ENCODE measurements around the gene NKX2-4.
"Not testable (repeated sequence)": the region's sequence is repeated elsewhere in the genome, so short reads cannot be mapped to it uniquely, and the experiment has no call there.

Gene NKX2-4

GRCh38 chr20:21393816-21394519 lies 3.4 kb downstream of the NKX2-4 start:
- no peak for DNase-seq

DNA sequence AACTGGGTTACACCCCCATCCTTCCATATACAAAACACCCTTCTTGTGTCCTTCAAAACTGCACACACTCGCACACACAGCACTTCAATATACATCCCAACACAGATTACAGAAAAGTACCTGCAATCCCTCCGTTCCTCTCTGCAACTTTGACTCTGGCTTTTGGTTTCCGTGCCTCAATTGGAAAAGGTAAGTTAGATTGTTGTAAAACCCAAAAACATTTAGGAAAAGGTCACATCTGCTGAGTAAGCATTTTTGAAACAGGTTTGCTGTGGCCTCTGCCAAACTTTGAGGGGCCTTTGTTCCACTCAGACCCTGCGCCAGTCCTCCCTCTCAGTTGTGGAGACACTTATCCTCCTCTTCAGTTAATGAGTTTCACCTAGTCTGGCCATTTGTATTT lies 4.2 kb downstream of the NKX2-4 start:
- DNase-seq = no peak

DNA sequence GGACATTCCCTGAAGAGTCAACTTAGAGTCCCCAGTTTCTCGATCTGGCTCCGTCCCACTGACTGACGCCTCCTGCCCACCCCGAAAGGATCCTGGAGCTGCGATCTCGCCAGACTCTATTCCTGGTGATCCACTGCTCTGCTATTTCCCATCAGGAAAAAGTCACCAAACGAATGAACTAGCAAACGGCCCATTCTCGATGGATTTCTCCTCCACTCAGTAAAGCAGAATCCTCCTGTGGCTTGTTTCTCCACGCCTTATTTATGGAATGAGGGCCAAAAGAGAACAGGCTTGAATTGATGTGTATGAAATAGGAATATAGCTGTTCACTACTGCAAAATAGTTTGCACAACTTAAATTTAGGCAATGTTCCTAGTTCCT lies 5.4 kb downstream of the NKX2-4 start:
- DNase-seq = no peak

DNA sequence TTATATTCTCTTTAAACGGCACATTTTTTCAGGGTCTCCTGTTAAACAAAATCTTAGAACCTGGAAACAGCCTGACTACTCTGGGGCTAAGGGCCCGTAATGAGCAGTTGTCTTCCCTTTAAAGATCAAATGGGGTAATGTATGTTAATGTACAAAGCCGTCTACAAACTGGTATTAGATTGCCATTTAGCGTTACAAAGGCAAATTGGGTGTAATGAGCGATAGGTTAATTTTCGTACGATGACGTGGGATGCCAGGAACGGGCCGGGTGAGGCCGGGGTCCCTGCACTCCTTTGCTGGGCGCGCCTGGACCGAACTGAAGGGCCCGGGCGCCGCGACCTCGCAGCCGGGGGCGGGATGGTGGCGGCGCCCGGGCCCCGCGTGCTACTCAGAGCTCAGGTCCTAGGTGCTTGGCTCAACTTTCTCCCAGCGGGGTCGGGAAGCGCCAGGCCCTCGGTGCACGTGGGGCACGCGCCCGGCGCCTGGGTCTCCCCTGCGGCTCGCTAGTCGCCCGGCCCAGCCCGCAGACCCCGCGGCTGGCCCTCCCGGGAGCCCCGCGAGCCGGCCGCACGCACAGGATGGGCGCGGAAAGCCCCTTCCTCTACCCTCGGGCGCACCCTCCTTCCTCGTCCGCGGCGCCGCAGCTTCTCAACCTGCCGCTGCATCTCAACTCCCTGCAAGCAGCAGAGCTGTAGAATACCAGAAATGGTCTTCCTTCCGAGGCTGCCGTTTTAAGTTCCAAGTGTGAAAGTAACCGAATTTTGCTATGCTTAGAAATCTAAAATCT lies 5.9 kb downstream of the NKX2-4 start:
- DNase-seq = no peak

- DNase-seq = no peak
Measured at GRCh38 chr20:21390768-21391167, 6.6 kb downstream of the NKX2-4 start.

- no peak for DNase-seq
Measured at GRCh38 chr20:21389368-21389767, 8.0 kb downstream of the NKX2-4 start.

- no peak for DNase-seq
Measured at GRCh38 chr20:21388566-21388965, 8.8 kb downstream of the NKX2-4 start.

DNA sequence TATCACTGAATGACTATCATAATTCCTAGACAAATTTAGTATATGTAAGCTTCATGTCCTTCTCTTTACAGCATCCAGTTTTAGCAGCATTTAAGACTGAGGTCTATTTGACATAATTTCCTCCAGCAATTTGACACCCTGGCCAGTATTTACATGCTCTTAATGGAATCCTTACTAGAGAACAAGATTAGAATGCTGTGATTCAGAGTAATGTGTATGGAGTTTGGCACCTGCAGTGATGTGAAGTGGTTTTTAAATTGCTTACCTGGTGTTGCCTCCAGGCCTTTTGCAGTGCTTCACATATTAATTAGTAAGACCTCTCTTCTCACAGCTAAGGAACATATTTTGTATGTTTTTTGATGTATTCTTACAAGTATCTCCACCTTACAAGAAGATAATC lies 9.8 kb downstream of the NKX2-4 start:
- DNase-seq = no peak

- DNase-seq = no peak
Measured at GRCh38 chr20:21386111-21386510, 11.2 kb downstream of the NKX2-4 start.

DNA sequence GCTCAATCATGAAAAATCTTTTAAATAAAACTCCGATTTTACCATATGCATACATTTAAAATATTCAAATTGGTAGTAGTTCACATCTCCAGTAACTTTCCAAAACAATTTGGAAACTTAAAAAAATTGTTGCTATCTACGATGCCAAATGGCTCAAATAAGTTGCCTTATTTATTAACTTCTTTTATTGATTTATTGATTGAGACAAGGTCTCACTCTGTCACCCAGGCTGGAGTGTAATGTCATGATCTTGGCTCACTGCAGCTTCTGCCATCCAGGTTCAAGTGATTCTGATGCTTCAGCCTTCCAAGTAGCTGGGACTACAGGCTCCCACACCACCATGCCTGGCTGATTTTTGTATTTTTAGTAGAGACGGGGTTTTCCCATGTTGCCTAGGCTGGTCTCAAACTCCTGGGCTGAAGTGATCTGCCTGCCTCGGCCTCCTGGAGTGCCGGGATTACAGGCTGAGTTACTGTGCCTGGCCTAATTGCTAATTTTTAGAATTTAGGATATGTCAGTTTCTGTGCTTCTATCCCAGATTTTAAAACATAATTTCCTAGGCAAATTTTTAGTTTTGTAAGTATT lies 12.9 kb downstream of the NKX2-4 start:
- DNase-seq = no peak

GRCh38 chr20:21381619-21382018 lies 15.7 kb downstream of the NKX2-4 start:
- no peak for DNase-seq

DNA sequence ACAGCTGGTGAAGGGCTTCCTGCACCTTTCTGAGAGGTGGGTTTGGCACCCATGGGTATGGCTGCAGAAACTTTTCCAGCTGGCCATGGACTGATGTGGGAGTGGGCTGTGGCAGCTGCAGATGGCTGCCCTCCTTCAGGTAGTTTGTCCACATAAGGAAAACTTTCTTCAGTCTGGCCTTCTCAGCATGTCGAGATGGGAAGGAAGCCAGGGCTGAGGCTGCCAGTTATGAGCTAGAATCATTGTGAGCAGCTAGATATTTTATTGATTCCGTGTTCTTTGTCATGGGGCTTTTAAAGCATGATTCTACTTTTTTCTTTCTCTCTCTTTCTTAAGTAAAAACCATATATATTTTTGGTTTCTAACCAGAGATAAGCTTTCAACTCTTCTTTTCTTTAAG lies 16.6 kb downstream of the NKX2-4 start:
- no peak for DNase-seq

- no peak for DNase-seq
Measured at GRCh38 chr20:21378259-21378658, 19.1 kb downstream of the NKX2-4 start.

- no peak for DNase-seq
Measured at GRCh38 chr20:21377701-21378100, 19.6 kb downstream of the NKX2-4 start.

DNA sequence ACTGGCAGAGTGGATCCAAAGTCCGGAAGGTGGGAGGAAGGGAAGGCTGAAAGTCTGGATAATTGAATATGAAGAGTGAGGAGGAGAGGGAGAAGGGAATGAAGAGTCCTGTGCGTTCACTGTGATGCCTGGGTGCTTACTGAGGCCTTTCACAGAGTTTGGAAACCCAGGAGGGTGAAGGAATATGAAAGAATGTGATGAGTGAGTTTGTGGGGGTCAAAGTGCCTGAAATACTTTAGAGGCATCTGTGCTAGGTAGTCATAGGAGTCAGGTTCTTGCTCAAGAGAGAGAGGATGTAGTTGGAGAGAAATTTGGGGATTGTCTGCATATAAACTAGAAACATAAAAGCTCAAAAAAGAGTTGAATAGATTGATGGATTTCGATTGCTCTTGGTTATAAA lies 20.7 kb downstream of the NKX2-4 start:
- DNase-seq = no peak

DNA sequence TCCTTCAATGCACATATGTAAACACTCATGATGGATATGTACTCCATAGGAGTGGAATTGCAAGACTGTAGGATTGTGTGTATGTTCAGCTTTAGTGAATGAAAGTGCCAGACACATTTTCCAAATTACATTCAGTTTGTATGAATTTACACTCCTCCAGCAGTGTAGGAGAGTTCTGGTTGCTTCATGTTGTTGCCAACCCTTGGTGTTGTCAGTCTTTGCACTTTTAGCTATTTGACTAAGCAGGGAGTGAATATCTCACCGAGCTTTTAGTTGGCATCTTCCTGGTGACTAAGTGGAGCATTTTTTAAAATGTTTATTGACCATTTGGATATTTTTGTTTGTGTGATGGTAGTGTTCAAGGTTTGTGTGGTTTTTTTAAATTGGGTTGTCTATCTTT lies 23.9 kb downstream of the NKX2-4 start:
- no peak for DNase-seq

DNA sequence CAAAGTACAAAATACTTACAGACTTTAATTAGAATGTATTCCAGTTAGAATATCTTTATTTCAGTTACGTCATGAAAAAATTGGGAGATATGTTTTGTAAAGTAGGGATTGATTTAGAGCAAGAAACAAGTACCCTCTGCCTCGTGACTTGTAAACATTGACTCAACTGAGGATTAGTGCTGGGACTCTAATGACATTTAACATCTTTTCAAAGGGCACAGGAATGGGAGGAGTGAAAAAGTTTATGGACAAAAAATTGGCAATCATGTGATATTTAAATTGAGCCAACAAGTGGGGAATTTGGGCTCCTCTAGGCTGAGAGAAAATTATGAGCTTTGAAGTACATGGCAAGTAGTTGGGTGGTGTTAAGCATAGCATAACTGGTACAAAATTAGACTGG lies 25.3 kb downstream of the NKX2-4 start:
- DNase-seq = no peak

- DNase-seq = no peak
Measured at GRCh38 chr20:21371193-21371592, 26.1 kb downstream of the NKX2-4 start.

- DNase-seq = no peak
Measured at GRCh38 chr20:21368791-21369190, 28.5 kb downstream of the NKX2-4 start.

DNA sequence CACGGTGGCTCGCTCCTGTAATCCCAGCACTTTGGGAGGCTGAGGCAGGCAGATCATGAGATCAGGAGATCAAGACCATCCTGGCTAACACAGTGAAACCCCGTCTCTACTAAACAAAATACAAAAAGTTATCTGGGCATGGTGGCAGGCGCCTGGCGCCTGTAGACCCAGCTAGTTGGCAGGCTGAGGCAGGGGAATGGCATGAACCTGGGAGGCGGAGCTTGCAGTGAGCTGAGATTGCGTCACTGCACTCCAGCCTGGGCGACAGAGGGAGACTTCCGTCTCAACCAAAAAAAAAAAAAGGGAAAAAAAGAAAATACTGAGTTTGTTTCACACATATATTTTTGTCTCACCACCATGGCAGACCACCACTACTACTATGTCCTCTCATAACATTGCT lies 31.1 kb downstream of the NKX2-4 start:
- not testable (repeated sequence) for DNase-seq

DNA sequence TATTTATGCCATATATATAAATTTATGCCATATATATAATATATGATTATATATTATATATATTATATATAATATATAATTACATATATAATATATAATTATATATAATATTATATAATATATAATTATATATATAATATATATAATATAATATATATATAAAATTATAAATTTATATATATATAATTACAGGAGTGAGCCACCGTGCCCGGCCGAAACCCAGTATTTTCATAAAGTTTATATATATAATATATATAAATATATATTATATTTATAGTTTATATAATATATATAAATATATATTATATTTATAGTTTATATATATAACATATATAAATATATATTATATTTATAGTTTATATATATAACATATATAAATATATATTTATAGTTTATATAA lies 31.6 kb downstream of the NKX2-4 start:
- DNase-seq = no peak

- DNase-seq = no peak
Measured at GRCh38 chr20:21364413-21364812, 32.9 kb downstream of the NKX2-4 start.

- DNase-seq = no peak
Measured at GRCh38 chr20:21361266-21361665, 36.1 kb downstream of the NKX2-4 start.

DNA sequence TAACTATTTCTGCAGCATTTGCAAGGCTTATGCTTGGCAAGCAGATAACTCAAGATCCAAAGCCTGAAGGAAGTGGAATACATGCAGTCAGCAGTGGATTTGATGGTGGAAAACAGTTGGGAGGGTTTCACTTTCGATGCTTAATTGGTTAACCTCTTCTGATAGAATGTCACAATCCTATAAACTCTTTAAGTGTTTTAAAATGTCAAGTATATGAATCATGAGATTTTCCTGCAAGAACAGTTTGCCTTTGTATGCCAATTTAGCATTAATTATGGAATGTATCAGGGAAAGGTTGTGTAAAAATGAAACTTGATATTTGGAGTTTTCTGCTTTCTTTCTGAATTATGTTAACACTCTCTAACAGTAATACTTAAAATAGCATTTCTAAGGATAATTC lies 36.6 kb downstream of the NKX2-4 start:
- DNase-seq = no peak

Data from SIG-M5 (cell line).